Astrocyte (in vitro differentiated cells and primary cell): ENCODE measurements around the gene PCYT1A. TPM values are rescaled to one million over a fixed set of nuclear protein-coding genes. Genes with fewer than 3 reads are reported as not detected.
"Not testable (repeated sequence)": the region's sequence is repeated elsewhere in the genome, so short reads cannot be mapped to it uniquely, and the experiment has no call there.

Experiments used
- DNase-seq: peaks from one replicate; pipeline ENCODE4 v3.0.0-alpha.2; 2010; ENCODE audit warnings: low read depth
- FAIRE-seq: peaks from 2 replicates; lab custom pipeline; 2011; peaks lifted over from hg19 to GRCh38; lab: Jason Lieb, UNC
- H2AFZ ChIP-seq: 2 replicates; pipeline ENCODE4 v1.6.0; 2012; ENCODE audit warnings: low read depth, low read length, inconsistent platforms
- H3K27ac ChIP-seq: 2 replicates; pipeline ENCODE4 v1.5.1; 2011; ENCODE audit warnings: low read depth, low read length, inconsistent platforms
- H3K27me3 ChIP-seq: 2 replicates; pipeline ENCODE4 v1.6.0; 2011; ENCODE audit warnings: low read length, inconsistent platforms; ENCODE audit not compliant: insufficient read depth
- H3K36me3 ChIP-seq: 2 replicates; pipeline ENCODE4 v1.5.1; 2011; ENCODE audit warnings: low read length, inconsistent platforms; ENCODE audit not compliant: insufficient read depth
- H3K4me1 ChIP-seq: 2 replicates; pipeline ENCODE4 v1.5.1; 2011; ENCODE audit warnings: low read length, inconsistent platforms; ENCODE audit not compliant: insufficient read depth
- H3K4me2 ChIP-seq: 2 replicates; pipeline ENCODE4 v1.6.0; 2012; ENCODE audit warnings: low read length, inconsistent platforms
- H3K4me3 ChIP-seq: 2 replicates; pipeline ENCODE4 v1.5.1; 2011; ENCODE audit warnings: low read depth, mild to moderate bottlenecking, low read length, inconsistent platforms; ENCODE audit not compliant: insufficient read depth
- H3K79me2 ChIP-seq: 2 replicates; pipeline ENCODE4 v1.6.0; 2012; ENCODE audit warnings: mild to moderate bottlenecking, low read length, inconsistent platforms; ENCODE audit not compliant: insufficient read depth
- H3K9ac ChIP-seq: 2 replicates; pipeline ENCODE4 v1.6.0; 2012; ENCODE audit warnings: mild to moderate bottlenecking, low read length, inconsistent platforms
- H3K9me3 ChIP-seq: 2 replicates; pipeline ENCODE4 v1.5.1; 2012; ENCODE audit warnings: low read depth, mild to moderate bottlenecking, low read length, inconsistent platforms; ENCODE audit not compliant: insufficient read depth
- H4K20me1 ChIP-seq: 2 replicates; pipeline ENCODE4 v1.6.0; 2012; ENCODE audit warnings: low read length, inconsistent platforms; ENCODE audit not compliant: insufficient read depth
- H3K27ac Mint-ChIP-seq: one replicate; pipeline ENCODE4 v1.8.0; 2021; ENCODE audit warnings: mild to moderate bottlenecking, mixed read lengths; ENCODE audit not compliant: unreplicated experiment
- H3K27me3 Mint-ChIP-seq: one replicate; pipeline ENCODE4 v1.8.0; 2021; ENCODE audit warnings: low read depth, mixed read lengths; ENCODE audit not compliant: unreplicated experiment
- H3K36me3 Mint-ChIP-seq: one replicate; pipeline ENCODE4 v1.8.0; 2021; ENCODE audit warnings: low read depth, mixed read lengths; ENCODE audit not compliant: unreplicated experiment
- H3K4me1 Mint-ChIP-seq: one replicate; pipeline ENCODE4 v1.8.0; 2021; ENCODE audit warnings: low read depth, mixed read lengths; ENCODE audit not compliant: unreplicated experiment
- H3K4me3 Mint-ChIP-seq: one replicate; pipeline ENCODE4 v1.8.0; 2021; ENCODE audit warnings: mild to moderate bottlenecking, moderate library complexity, mixed read lengths; ENCODE audit not compliant: unreplicated experiment
- H3K9me3 Mint-ChIP-seq: one replicate; pipeline ENCODE4 v1.8.0; 2021; ENCODE audit warnings: mild to moderate bottlenecking, mixed read lengths; ENCODE audit not compliant: unreplicated experiment
- EZH2 ChIP-seq: IDR thresholded peaks from 2 replicates; pipeline ENCODE4 v1.6.1; 2012; ENCODE audit warnings: mild to moderate bottlenecking, low read length, inconsistent platforms; ENCODE audit not compliant: insufficient read depth
- total RNA-seq: library from RNA; stranded (reverse); gene quantifications from 2 replicates; pipeline ENCODE4 v1.2.1, GENCODE V29; 2021
- TF ChIP-seq, protein P1 (sequence below): IDR thresholded peaks from 2 replicates; pipeline ENCODE4 v1.5.1; 2011; ENCODE audit warnings: low read depth, mild to moderate bottlenecking, inconsistent platforms, low read length, moderate library complexity; ENCODE audit not compliant: insufficient read depth

PCYT1A gene
- total RNA-seq, 1 donor from 2014 or later = 92.6 TPM

DNA sequence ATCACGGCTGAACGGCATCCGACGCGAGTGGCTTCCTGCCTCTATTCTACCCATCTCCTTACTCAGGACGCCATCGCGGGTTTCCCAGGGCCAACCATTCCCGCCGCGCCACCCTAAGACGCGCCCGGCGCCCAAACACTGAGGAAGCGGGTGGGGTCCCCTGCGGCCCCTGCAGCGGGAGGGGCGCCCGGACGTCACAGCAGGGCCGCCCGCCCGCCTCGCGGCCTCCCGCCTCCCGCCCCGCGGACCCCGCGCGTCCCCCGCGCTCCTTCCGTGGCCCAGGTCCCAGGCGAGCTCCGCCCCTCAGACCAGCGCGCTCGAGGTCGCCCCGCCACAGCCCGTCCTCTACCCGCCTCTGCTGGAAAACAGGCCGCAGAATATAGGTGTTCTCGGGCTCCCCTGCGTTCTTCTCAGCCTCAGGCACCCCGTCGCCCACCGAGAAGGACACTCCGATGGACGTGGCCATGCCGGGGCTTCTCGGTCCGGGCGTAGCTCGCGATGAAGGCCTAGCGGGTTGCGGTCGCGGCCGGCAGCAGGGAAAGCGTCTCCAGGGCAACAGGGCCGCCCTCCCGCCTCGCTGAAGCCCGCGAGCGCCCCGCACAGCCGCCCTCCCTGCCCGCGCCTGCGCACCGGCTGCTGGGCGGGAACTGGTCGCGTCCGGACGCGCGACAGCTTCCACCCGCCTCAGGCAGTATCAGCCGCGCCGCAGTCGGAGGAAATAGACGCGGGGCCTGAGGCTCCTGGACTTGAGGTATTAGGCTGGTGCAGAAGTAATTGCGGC, 30.4 kb upstream of the PCYT1A start, which contains the start of gene DYNLT2B:
Gene DYNLT2B (minus strand): TSS at position 554 of the 781 bp plus-strand sequence. CDS start 88 bp downstream, at position 466.
- H3K79me2 ChIP-seq = peaks cover 9% of the 10 kb centered on the region
- peak within 1 kb of the TSS; percentile 96 for H3K4me3 ChIP-seq
- H3K4me1 Mint-ChIP-seq = no peaks in the 10 kb centered on the region
- no peak for TF ChIP-seq EZH2
- TF ChIP-seq, protein P1, sequence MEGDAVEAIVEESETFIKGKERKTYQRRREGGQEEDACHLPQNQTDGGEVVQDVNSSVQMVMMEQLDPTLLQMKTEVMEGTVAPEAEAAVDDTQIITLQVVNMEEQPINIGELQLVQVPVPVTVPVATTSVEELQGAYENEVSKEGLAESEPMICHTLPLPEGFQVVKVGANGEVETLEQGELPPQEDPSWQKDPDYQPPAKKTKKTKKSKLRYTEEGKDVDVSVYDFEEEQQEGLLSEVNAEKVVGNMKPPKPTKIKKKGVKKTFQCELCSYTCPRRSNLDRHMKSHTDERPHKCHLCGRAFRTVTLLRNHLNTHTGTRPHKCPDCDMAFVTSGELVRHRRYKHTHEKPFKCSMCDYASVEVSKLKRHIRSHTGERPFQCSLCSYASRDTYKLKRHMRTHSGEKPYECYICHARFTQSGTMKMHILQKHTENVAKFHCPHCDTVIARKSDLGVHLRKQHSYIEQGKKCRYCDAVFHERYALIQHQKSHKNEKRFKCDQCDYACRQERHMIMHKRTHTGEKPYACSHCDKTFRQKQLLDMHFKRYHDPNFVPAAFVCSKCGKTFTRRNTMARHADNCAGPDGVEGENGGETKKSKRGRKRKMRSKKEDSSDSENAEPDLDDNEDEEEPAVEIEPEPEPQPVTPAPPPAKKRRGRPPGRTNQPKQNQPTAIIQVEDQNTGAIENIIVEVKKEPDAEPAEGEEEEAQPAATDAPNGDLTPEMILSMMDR = no peak
- no peaks in the 10 kb centered on the region for H3K27me3 ChIP-seq
- peak within 1 kb of the TSS; percentile 100 for H2AFZ ChIP-seq
- FAIRE-seq (no peak), DNase-seq (peak; percentile 79)
- no peaks in the 10 kb centered on the region for H3K36me3 ChIP-seq
- no peaks in the 10 kb centered on the region for H3K9me3 Mint-ChIP-seq
- H3K4me1 ChIP-seq = peaks cover 8% of the 10 kb centered on the region
- H3K36me3 Mint-ChIP-seq = peaks cover 3% of the 10 kb centered on the region
- H3K4me2 ChIP-seq = peak within 1 kb of the TSS; percentile 95
- H4K20me1 ChIP-seq = no peaks in the 10 kb centered on the region
- peak within 1 kb of the TSS; percentile 93 for H3K27ac ChIP-seq
- peak within 1 kb of the TSS; percentile 98 for H3K9ac ChIP-seq
- H3K9me3 ChIP-seq = no peaks in the 10 kb centered on the region
- H3K27ac Mint-ChIP-seq = peak within 1 kb of the TSS; percentile 96
- no peaks in the 10 kb centered on the region for H3K27me3 Mint-ChIP-seq
- H3K4me3 Mint-ChIP-seq = peak within 1 kb of the TSS; percentile 90

DNA sequence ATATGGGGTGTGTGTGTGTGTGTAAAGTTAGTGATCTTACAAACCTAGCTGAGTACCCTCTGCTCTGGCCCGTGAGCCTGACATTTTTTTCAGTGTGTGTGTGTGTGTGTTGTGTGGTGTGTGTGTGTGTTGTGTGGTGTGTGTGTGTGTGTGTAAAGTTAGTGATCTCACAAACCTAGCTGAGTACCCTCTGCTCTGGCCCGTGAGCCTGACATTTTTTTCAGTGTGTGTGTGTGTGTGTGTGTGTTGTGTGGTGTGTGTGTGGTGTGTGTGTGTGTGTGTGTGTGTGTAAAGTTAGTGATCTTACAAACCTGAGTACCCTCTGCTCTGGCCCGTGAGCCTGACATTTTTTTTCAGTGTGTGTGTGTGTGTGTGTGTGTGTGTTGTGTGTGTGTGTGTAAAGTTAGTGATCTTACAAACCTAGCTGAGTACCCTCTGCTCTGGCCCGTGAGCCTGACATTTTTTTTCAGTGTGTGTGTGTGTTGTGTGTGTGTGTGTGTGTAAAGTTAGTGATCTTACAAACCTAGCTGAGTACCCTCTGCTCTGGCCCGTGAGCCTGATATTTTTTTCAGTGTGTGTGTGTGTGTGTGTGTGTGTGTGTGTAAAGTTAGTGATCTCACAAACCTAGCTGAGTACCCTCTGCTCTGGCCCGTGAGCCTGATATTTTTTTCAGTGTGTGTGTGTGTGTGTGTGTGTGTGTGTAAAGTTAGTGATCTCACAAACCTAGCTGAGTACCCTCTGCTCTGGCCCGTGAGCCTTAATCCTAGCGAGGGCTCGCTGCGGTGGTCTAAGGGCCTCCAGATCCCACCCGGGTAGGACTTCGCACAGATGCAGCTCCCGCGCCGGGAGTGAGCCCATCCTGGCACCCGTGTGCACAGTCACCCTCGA, 29.5 kb upstream of the PCYT1A start:
- peak overlapping the region; percentile 93 for H3K27ac ChIP-seq
- not testable (repeated sequence) for H3K36me3 Mint-ChIP-seq, H3K36me3 ChIP-seq, H4K20me1 ChIP-seq, H3K4me1 Mint-ChIP-seq, H3K79me2 ChIP-seq, H3K27me3 ChIP-seq, H3K9me3 Mint-ChIP-seq, H3K27me3 Mint-ChIP-seq, FAIRE-seq, H3K9me3 ChIP-seq, H3K4me1 ChIP-seq
- peak overlapping the region; percentile 96 for H3K4me3 ChIP-seq
- peak overlapping the region; percentile 88 for H3K4me3 Mint-ChIP-seq
- peak overlapping the region; percentile 100 for H2AFZ ChIP-seq
- peak overlapping the region; percentile 47 for H3K27ac Mint-ChIP-seq
- DNase-seq = peak; percentile 18
- H3K4me2 ChIP-seq = peak overlapping the region; percentile 95
- H3K9ac ChIP-seq = peak overlapping the region; percentile 98

DNA sequence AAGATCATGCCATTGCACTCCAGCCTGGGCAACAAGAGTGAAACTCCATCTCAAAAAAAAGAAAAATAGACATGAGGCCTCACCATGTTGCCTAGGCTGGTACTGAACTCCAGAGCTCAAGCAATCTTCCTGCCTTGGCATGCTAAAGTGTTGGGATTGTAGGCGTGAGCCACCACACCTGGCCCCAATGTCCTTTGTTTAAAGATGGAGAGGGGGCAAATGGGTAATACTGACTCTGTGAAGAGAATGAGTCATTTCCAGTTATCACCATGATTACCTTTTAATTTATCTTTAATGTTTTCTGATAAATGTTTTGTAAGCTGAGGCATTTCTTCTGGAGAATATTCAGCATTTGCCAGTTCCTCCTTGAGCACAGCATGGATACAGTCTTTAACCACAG, 28.3 kb upstream of the PCYT1A start:
- Mint-ChIP-seq H3K4me1 (no peaks in the 10 kb centered on the region), H3K27ac (no peak overlapping the region), H3K9me3 (no peaks in the 10 kb centered on the region), H3K4me3 (no peak overlapping the region), H3K36me3 (peaks cover 3% of the 10 kb centered on the region), H3K27me3 (no peaks in the 10 kb centered on the region)
- no peak overlapping the region for H2AFZ ChIP-seq
- DNase-seq (no peak), FAIRE-seq (no peak)
- no peaks in the 10 kb centered on the region for H4K20me1 ChIP-seq
- H3K27me3 ChIP-seq = no peaks in the 10 kb centered on the region
- H3K4me1 ChIP-seq = peaks cover 8% of the 10 kb centered on the region
- H3K36me3 ChIP-seq = no peaks in the 10 kb centered on the region
- no peak overlapping the region for H3K4me3 ChIP-seq
- no peaks in the 10 kb centered on the region for H3K9me3 ChIP-seq
- peaks cover 9% of the 10 kb centered on the region for H3K79me2 ChIP-seq
- H3K9ac ChIP-seq = no peak overlapping the region
- TF ChIP-seq EZH2 = no peak
- TF ChIP-seq, protein P1 = no peak
- no peak overlapping the region for H3K27ac ChIP-seq
- H3K4me2 ChIP-seq = no peak overlapping the region
